Ovary (tissue), 9 donors: ENCODE measurements around the gene ACVR1. TPM values are rescaled to one million over a fixed set of nuclear protein-coding genes. Genes with fewer than 3 reads are reported as not detected.

ENCODE experiments used
- DNase-seq, 5 donors: peaks; one replicate each; pipeline ENCODE4 v3.0.0-alpha.2; 2019 to 2020
- H3K27ac ChIP-seq, 2 donors: fragments of 200-600 bp; one replicate each; pipeline versions ENCODE4 v1.5.1 to v1.8.0; 2019 to 2022
- H3K27me3 ChIP-seq: fragments of 200-600 bp; one replicate; pipeline ENCODE4 v1.8.0; 2022
- H3K36me3 ChIP-seq: fragments of 200-600 bp; sonication (generic); one replicate; pipeline ENCODE4 v1.5.1; 2019
- H3K4me1 ChIP-seq: one replicate; pipeline ENCODE4 v1.8.1; 2013; ENCODE audit warnings: mild to moderate bottlenecking, moderate library complexity; ENCODE audit not compliant: insufficient read depth
- H3K4me3 ChIP-seq: fragments of 200-600 bp; sonication (generic); one replicate; pipeline ENCODE4 v1.5.1; 2017
- H3K9me3 ChIP-seq, 2 donors: fragments of 200-600 bp in 1 of 2; sonication (generic) in 1 of 2; one replicate each; pipeline versions ENCODE4 v1.5.1 to v1.8.1; 2013 to 2019; ENCODE audit warnings: mild to moderate bottlenecking in 1 of 2, moderate library complexity in 1 of 2
- EP300 ChIP-seq: sonication (generic); formaldehyde crosslinking; IDR thresholded peaks from one replicate; pipeline ENCODE4 v1.6.1; 2017; ENCODE audit warnings: antibody characterized with exemption
- POLR2A ChIP-seq: fragments of 450-650 bp; IDR thresholded peaks from one replicate; pipeline ENCODE4 v1.6.1; 2017; ENCODE audit warnings: antibody characterized with exemption, mild to moderate bottlenecking, moderate library complexity
- WGBS, 3 donors: extraction: QIAGEN DNeasy Blood & Tissue Kit in 1 of 3; methylation state at CpG; one replicate each; pipeline versions ENCODE4 v1.1.5 to v1.1.7; 2013 to 2017; 5-methylcytosine and 5-hydroxymethylcytosine counted together
- intact Hi-C, 4 donors: fragments of 100-400 bp; cut with DNase I; formaldehyde crosslinking; loops; one replicate each; pipeline versions ENCODE4 v1.11.0 to v1.15.1; 2022 to 2023
- polyA plus RNA-seq, 2 donors: library from polyadenylated mRNA; stranded (reverse); fragments of 200-250 nt in 1 of 2; fragments of 350-450 nt in 1 of 2; fragmentation: Illumina TruSeq in 1 of 2; extraction: RNeasy Lipid Tissue Mini Kit (QIAGEN cat#74804) in 1 of 2; gene quantifications; one replicate each; pipeline ENCODE4 v1.2.3, GENCODE V29; 2013 to 2014
- total RNA-seq, 7 donors: library from RNA; depleted of rRNA in 2 of 7; stranded (reverse); fragments of >200 nt in 2 of 7; fragmentation: NEBNext Ultra II Directional in 3 of 7; extraction: Animal tissue kit (Norgen Biotek cat#: 25700) in 3 of 7; gene quantifications; one replicate each; pipeline versions ENCODE4 v1.1.0 to v1.2.4, GENCODE V29; 2016 to 2023
- TF ChIP-seq, protein P1 (sequence below), 3 donors: fragments of 450-650 bp in 2 of 3; fragments of 200-600 bp in 1 of 3; IDR thresholded peaks; one replicate each; pipeline versions ENCODE4 v1.5.1 to v1.8.0; 2016 to 2022; ENCODE audit warnings: antibody characterized with exemption in 3 of 3, mild to moderate bottlenecking in 1 of 3
- donor health status: DM: no; HTN: no; CAD: no; lungs with moderate emphysema.
- donor health status: DM: no; HTN: no; CAD: no.
- donor health status: Bipolar disorder and iron deficiency.
- donor health status: DM: yes; HTN: yes; CAD: no.
- donor health status: DM: no; HTN: no; CAD: no.
- donor health status: DM: yes; HTN: yes; CAD: no.

Gene ACVR1
- total and polyA plus RNA-seq, 9 donors, result 23.4 to 51.2 (median 30.4) TPM

GRCh38 chr2:157825885-157826284 lies 50.2 kb downstream of the ACVR1 start:
- Histone ChIP-seq H3K27ac (no peak overlapping the region), H3K27me3 (no peaks in the 10 kb centered on the region), H3K9me3 (no peaks in the 10 kb centered on the region), H3K4me3 (no peak overlapping the region), H3K36me3 (no peaks in the 10 kb centered on the region), H3K4me1 (peaks cover 7% of the 10 kb centered on the region)
- WGBS, 3 donors, result 87 to 91% (median 90%) methylated on average over 6 of the region's 6 CpGs
- intact Hi-C loops, result no loop called here
- TF ChIP-seq EP300 (no peak), POLR2A (no peak)
- TF ChIP-seq, protein P1, sequence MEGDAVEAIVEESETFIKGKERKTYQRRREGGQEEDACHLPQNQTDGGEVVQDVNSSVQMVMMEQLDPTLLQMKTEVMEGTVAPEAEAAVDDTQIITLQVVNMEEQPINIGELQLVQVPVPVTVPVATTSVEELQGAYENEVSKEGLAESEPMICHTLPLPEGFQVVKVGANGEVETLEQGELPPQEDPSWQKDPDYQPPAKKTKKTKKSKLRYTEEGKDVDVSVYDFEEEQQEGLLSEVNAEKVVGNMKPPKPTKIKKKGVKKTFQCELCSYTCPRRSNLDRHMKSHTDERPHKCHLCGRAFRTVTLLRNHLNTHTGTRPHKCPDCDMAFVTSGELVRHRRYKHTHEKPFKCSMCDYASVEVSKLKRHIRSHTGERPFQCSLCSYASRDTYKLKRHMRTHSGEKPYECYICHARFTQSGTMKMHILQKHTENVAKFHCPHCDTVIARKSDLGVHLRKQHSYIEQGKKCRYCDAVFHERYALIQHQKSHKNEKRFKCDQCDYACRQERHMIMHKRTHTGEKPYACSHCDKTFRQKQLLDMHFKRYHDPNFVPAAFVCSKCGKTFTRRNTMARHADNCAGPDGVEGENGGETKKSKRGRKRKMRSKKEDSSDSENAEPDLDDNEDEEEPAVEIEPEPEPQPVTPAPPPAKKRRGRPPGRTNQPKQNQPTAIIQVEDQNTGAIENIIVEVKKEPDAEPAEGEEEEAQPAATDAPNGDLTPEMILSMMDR (IDR thresholded peaks at IDR 0.05), result no peak
- no peak for DNase-seq

DNA sequence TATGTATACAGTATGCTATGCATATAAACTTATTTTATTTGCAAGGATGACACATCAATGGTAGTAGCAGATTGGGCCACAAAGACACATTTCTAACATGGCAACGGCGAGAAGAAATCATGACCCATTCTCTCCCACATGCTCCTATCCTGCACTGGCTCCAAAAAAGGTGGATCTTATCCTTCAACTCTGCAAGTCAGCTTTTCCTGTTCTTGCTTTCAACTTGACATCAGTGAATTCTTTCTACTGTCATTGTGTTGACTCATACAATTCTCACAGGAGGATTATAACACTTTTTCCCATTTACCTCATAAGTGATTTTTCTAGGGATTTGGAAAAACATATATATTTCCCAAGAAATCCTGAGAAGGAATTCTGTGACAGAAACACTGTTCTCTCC lies 53.1 kb downstream of the ACVR1 start:
- no peaks in the 10 kb centered on the region for H3K36me3 ChIP-seq
- no peaks in the 10 kb centered on the region for H3K27me3 ChIP-seq
- no peak overlapping the region for H3K4me3 ChIP-seq
- intact Hi-C loops, result no loop called here
- no peak for DNase-seq
- H3K27ac ChIP-seq, result no peak overlapping the region
- H3K4me1 ChIP-seq, result peaks cover 8% of the 10 kb centered on the region
- TF ChIP-seq EP300, result no peak
- TF ChIP-seq, protein P1 (IDR thresholded peaks at IDR 0.05), result no peak
- no peak for TF ChIP-seq POLR2A
- WGBS, 3 donors, result 59 to 81% (median 81%) methylated on average over 2 of the region's 2 CpGs
- H3K9me3 ChIP-seq, result no peaks in the 10 kb centered on the region

GRCh38 chr2:157822533-157822932 lies 53.6 kb downstream of the ACVR1 start:
- DNase-seq, result no peak
- H3K27ac ChIP-seq, result no peak overlapping the region

GRCh38 chr2:157821519-157822131 lies 54.5 kb downstream of the ACVR1 start:
- 21 to 43% (median 42%) methylated on average over 1 of the region's 1 CpG for WGBS, 3 donors
- Histone ChIP-seq H3K36me3 (no peaks in the 10 kb centered on the region), H3K4me3 (no peak overlapping the region), H3K9me3 (no peaks in the 10 kb centered on the region), H3K27me3 (no peaks in the 10 kb centered on the region), H3K4me1 (peaks cover 8% of the 10 kb centered on the region), H3K27ac (no peak overlapping the region)
- intact Hi-C loops, result no loop called here
- TF ChIP-seq POLR2A, result no peak
- TF ChIP-seq, protein P1 (IDR thresholded peaks at IDR 0.05), result no peak
- TF ChIP-seq EP300, result no peak
- DNase-seq, result no peak

More at GRCh38 chr2:157822533-157822932, 53.6 kb downstream of the ACVR1 start:
- intact Hi-C loops, result no loop called here
- Histone ChIP-seq H3K9me3 (no peaks in the 10 kb centered on the region), H3K36me3 (no peaks in the 10 kb centered on the region), H3K4me3 (no peak overlapping the region), H3K27me3 (no peaks in the 10 kb centered on the region), H3K4me1 (peaks cover 8% of the 10 kb centered on the region)
- TF ChIP-seq, protein P1 (IDR thresholded peaks at IDR 0.05), result no peak
- WGBS, 3 donors, result 93 to 96% (median 96%) methylated on average over 4 of the region's 4 CpGs
